Endothelial cell of umbilical vein (primary cell): ENCODE measurements around the gene UHMK1. TPM values are rescaled to one million over a fixed set of nuclear protein-coding genes. Genes with fewer than 3 reads are reported as not detected.

Source experiments
- BruUV-seq: library from RNA; stranded (reverse); fragments of 400-500 nt; replicated peaks from 2 replicates; lab custom pipeline; 2021; lab: Mats Ljungman, UMichigan
- CTCF ChIA-PET: fragments of 300-600, 350-600 bp; sonication (Branson Sonifier 250); formaldehyde crosslinking; loops from one replicate; lab custom pipeline; 2021; ENCODE audit warnings: antibody characterized with exemption, inconsistent platforms; lab: Charles Lee
- POLR2A ChIA-PET: fragments of 300-600, 350-600 bp; sonication (Branson Sonifier 250); formaldehyde crosslinking; loops from one replicate; lab custom pipeline; 2021; ENCODE audit warnings: antibody characterized with exemption, inconsistent platforms; lab: Charles Lee
- DNase-seq: peaks from one replicate; pipeline ENCODE4 v3.0.0-alpha.2; 2011; ENCODE audit warnings: low read depth, low spot score
- FAIRE-seq: peaks from 2 replicates; lab custom pipeline; 2011; peaks lifted over from hg19 to GRCh38; lab: Jason Lieb, UNC
- H2AFZ ChIP-seq: 2 replicates; pipeline ENCODE4 v1.6.0; 2012; ENCODE audit warnings: low read depth, low read length, control low read depth, inconsistent platforms
- H3K27ac ChIP-seq: 2 replicates; pipeline ENCODE4 v1.5.1; 2011; ENCODE audit warnings: low read depth, mild to moderate bottlenecking, control low read depth, low read length, moderate library complexity; ENCODE audit not compliant: insufficient read depth
- H3K27me3 ChIP-seq, 2 experiments: 2 replicates each; pipeline versions ENCODE4 v1.6.0 to v1.6.1; 2011; ENCODE audit warnings: low read length in 2 of 2, mixed read lengths in 1 of 2; ENCODE audit not compliant: control insufficient read depth in 2 of 2, insufficient read depth in 2 of 2
- H3K36me3 ChIP-seq, 2 experiments: 2 replicates in 1 of 2; 3 replicates in 1 of 2; pipeline ENCODE4 v1.5.1; 2011; ENCODE audit warnings: low read length in 2 of 2, mild to moderate bottlenecking in 1 of 2, moderate library complexity in 1 of 2; ENCODE audit not compliant: control insufficient read depth in 2 of 2, insufficient read depth in 2 of 2; ENCODE audit errors: extremely low read depth in 1 of 2
- H3K4me1 ChIP-seq: 3 replicates; pipeline ENCODE4 v1.5.1; 2011; ENCODE audit warnings: mild to moderate bottlenecking, low read length; ENCODE audit not compliant: control insufficient read depth, insufficient read depth; ENCODE audit errors: extremely low read depth
- H3K4me2 ChIP-seq: 2 replicates; pipeline ENCODE4 v1.6.1; 2011; ENCODE audit warnings: low read length, control low read depth, mixed read lengths; ENCODE audit not compliant: insufficient read depth
- H3K4me3 ChIP-seq, 3 experiments: fragments of 200-600 bp in 1 of 3; sonication (generic), shearing (Covaris generic) in 1 of 3; replicated peaks in 1 of 3; 2 replicates each; pipeline ENCODE4 v1.5.1; 2011 to 2016; ENCODE audit warnings: control low read depth in 3 of 3, low read length in 3 of 3, mild to moderate bottlenecking in 2 of 3, inconsistent platforms in 1 of 3, low read depth in 1 of 3, moderate library complexity in 1 of 3; ENCODE audit not compliant: insufficient read depth in 1 of 3
- H3K79me2 ChIP-seq: 2 replicates; pipeline ENCODE4 v1.6.0; 2012; ENCODE audit warnings: low read length, inconsistent platforms; ENCODE audit not compliant: control insufficient read depth, insufficient read depth
- H3K9ac ChIP-seq: replicated peaks from 2 replicates; pipeline ENCODE3; 2011; ENCODE audit warnings: low read length, control low read depth; ENCODE audit not compliant: insufficient read depth; ENCODE audit errors: extremely low read depth
- H3K9me1 ChIP-seq: replicated peaks from 3 replicates; pipeline ENCODE4 v1.6.0; 2011; ENCODE audit warnings: mild to moderate bottlenecking, low read length; ENCODE audit not compliant: control insufficient read depth, insufficient read depth; ENCODE audit errors: extremely low read depth
- H3K9me3 ChIP-seq: replicated peaks from 2 replicates; pipeline ENCODE4 v1.5.1; 2012; ENCODE audit warnings: low read length, inconsistent platforms; ENCODE audit not compliant: control insufficient read depth, insufficient read depth
- H4K20me1 ChIP-seq: replicated peaks from 2 replicates; pipeline ENCODE3; 2011; ENCODE audit warnings: mild to moderate bottlenecking, low read length; ENCODE audit not compliant: control insufficient read depth, insufficient read depth; ENCODE audit errors: extremely low read depth
- EZH2 ChIP-seq: IDR thresholded peaks from 2 replicates; pipeline ENCODE4 v1.6.1; 2012; ENCODE audit warnings: borderline replicate concordance, low read depth, mild to moderate bottlenecking, moderate library complexity, low read length, inconsistent platforms; ENCODE audit not compliant: severe bottlenecking
- FOS ChIP-seq: IDR thresholded peaks from 2 replicates; pipeline ENCODE4 v1.6.1; 2011; ENCODE audit warnings: mild to moderate bottlenecking, low read length, moderate library complexity, borderline replicate concordance; ENCODE audit not compliant: insufficient read depth
- GATA2 ChIP-seq: IDR thresholded peaks from 2 replicates; pipeline ENCODE4 v1.7.0; 2011; ENCODE audit warnings: low read depth, mild to moderate bottlenecking, moderate library complexity, mixed read lengths, low read length; ENCODE audit not compliant: insufficient read length, insufficient read depth
- JUN ChIP-seq: IDR thresholded peaks from 2 replicates; pipeline ENCODE4 v1.6.1; 2011; ENCODE audit warnings: borderline replicate concordance, low read depth; ENCODE audit not compliant: insufficient read length, insufficient read depth
- MAX ChIP-seq: IDR thresholded peaks from 2 replicates; pipeline ENCODE4 v1.6.1; 2011; ENCODE audit not compliant: insufficient read depth, insufficient read length
- MYC ChIP-seq: IDR thresholded peaks from one replicate; pipeline ENCODE4 v1.6.1; 2011; ENCODE audit warnings: mild to moderate bottlenecking, low read depth, low read length
- POLR2A ChIP-seq: IDR thresholded peaks from 2 replicates; pipeline ENCODE4 v1.6.1; 2012; ENCODE audit warnings: low read depth, mild to moderate bottlenecking, control low read depth, low read length
- POLR2AphosphoS5 ChIP-seq: IDR thresholded peaks from 2 replicates; pipeline ENCODE4 v1.6.1; 2012; ENCODE audit warnings: low read depth, mild to moderate bottlenecking, control low read depth, low read length, moderate library complexity; ENCODE audit not compliant: insufficient read depth
- dilution Hi-C: fragments of 300-500 bp; cut with MboI; formaldehyde crosslinking; loops from one replicate; pipeline ENCODE4 v1.15.0; 2019; ENCODE audit warnings: low sequenced_read_pairs; ENCODE audit not compliant: extremely low pct_ligation_motif_present
- intact Hi-C: fragments of 100-400 bp; cut with micrococcal nuclease; formaldehyde crosslinking; loops from one replicate; pipeline ENCODE4 v1.10.0; 2022
- polyA plus RNA-seq, 4 experiments: library from polyadenylated mRNA; depleted of rRNA in 3 of 4; stranded (reverse) in 3 of 4; unstranded in 1 of 4; fragments of >200 nt; gene quantifications; 2 replicates each; pipeline versions ENCODE4 v1.2.1 to v1.2.3, GENCODE V29; 2011 to 2012; ENCODE audit warnings: missing spikeins in 1 of 4
- total RNA-seq: library from RNA; stranded (reverse); gene quantifications from 2 replicates; pipeline ENCODE4 v1.2.3, GENCODE V29; 2021
- TF ChIP-seq, protein P1 (sequence below), 2 donors: IDR thresholded peaks; 1 replicate in 1 of 2; 2 replicates in 1 of 2; pipeline ENCODE4 v1.5.1; 2011; ENCODE audit warnings: low read length in 2 of 2, mild to moderate bottlenecking in 2 of 2, moderate library complexity in 2 of 2, control low read depth in 1 of 2, inconsistent platforms in 1 of 2, low read depth in 1 of 2; ENCODE audit not compliant: insufficient read depth in 1 of 2; ENCODE audit errors: extremely low read depth in 1 of 2

Gene UHMK1
- total and polyA plus RNA-seq, 2 donors (not counting 3 experiments of a cell fraction or from before 2014, with no cell fraction given), result 9.2 to 35.0 TPM

DNA sequence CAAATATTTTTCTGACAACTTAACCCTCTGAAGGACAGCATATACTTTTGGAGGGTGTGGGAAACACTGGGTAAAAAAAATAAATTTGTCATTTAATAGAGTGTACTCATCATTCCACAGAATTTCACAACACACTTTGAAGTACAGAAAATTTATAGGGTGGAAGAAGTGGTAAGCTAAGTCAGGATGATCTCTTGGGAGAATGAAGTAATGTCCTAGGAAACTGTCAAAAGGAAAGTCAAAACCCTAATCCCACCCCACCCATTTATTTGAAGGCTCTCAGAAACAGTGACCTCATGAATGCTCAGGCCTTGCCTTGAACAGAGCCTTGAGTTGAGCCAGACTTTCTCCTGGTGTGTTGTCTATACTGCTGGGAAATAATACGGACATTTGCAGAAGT lies 56.6 kb downstream of the UHMK1 start:
- BruUV-seq, result no TSS peak
- H3K9me3 ChIP-seq, result no peaks in the 10 kb centered on the region
- TF ChIP-seq JUN, result no peak
- TF ChIP-seq EZH2, result no peak
- no peak for TF ChIP-seq POLR2AphosphoS5
- TF ChIP-seq GATA2, result no peak
- no peak for TF ChIP-seq MAX
- TF ChIP-seq FOS, result no peak
- TF ChIP-seq MYC, result no peak
- TF ChIP-seq POLR2A, result no peak
- TF ChIP-seq, protein P1, sequence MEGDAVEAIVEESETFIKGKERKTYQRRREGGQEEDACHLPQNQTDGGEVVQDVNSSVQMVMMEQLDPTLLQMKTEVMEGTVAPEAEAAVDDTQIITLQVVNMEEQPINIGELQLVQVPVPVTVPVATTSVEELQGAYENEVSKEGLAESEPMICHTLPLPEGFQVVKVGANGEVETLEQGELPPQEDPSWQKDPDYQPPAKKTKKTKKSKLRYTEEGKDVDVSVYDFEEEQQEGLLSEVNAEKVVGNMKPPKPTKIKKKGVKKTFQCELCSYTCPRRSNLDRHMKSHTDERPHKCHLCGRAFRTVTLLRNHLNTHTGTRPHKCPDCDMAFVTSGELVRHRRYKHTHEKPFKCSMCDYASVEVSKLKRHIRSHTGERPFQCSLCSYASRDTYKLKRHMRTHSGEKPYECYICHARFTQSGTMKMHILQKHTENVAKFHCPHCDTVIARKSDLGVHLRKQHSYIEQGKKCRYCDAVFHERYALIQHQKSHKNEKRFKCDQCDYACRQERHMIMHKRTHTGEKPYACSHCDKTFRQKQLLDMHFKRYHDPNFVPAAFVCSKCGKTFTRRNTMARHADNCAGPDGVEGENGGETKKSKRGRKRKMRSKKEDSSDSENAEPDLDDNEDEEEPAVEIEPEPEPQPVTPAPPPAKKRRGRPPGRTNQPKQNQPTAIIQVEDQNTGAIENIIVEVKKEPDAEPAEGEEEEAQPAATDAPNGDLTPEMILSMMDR (IDR thresholded peaks at IDR 0.05; ENCODE audit: extremely low read depth in 1 of 2, insufficient read depth in 1 of 2, low read depth in 1 of 2, low read length in 2 of 2), result no peak
- no peaks in the 10 kb centered on the region for H4K20me1 ChIP-seq
- CTCF ChIA-PET, result interaction anchor here (1.0 kb wide), 1 partner anchor 13 kb away, joined by 3 read pairs; no protein-coding TSS in a partner anchor
- H3K27me3 ChIP-seq, result no peaks in the 10 kb centered on the region
- H3K4me1 ChIP-seq, result no peaks in the 10 kb centered on the region
- no peak for FAIRE-seq
- POLR2A ChIA-PET, result interaction anchor here (0.6 kb wide), 1 partner anchor 43 kb away, joined by 3 read pairs; no protein-coding TSS in a partner anchor
- dilution Hi-C loops (no loop called here), intact Hi-C loops (no loop called here)
- H3K4me3 ChIP-seq, result no peak overlapping the region
- no peak overlapping the region for H3K9ac ChIP-seq
- no peak overlapping the region for H3K4me2 ChIP-seq
- no peaks in the 10 kb centered on the region for H3K79me2 ChIP-seq
- no peak overlapping the region for H3K27ac ChIP-seq
- no peak for DNase-seq
- H2AFZ ChIP-seq, result no peak overlapping the region
- H3K9me1 ChIP-seq, result no peaks in the 10 kb centered on the region
- H3K36me3 ChIP-seq, result no peaks in the 10 kb centered on the region
